HG03159 (cell line): ENCODE results near the gene ESF1.
A peak's percentile ranks its signal among the peaks of the same experiment; 100 is the strongest.
"Not testable (repeated sequence)": the region's sequence is repeated elsewhere in the genome, so short reads cannot be mapped to it uniquely, and the experiment has no call there.

Source experiments
- ATAC-seq: cut with Tn5 transposase; IDR thresholded peaks from one replicate; pipeline ENCODE4 v1.9.1; 2021; ENCODE audit warnings: mild to moderate bottlenecking, moderate library complexity; ENCODE audit not compliant: unreplicated experiment

ESF1 gene

DNA sequence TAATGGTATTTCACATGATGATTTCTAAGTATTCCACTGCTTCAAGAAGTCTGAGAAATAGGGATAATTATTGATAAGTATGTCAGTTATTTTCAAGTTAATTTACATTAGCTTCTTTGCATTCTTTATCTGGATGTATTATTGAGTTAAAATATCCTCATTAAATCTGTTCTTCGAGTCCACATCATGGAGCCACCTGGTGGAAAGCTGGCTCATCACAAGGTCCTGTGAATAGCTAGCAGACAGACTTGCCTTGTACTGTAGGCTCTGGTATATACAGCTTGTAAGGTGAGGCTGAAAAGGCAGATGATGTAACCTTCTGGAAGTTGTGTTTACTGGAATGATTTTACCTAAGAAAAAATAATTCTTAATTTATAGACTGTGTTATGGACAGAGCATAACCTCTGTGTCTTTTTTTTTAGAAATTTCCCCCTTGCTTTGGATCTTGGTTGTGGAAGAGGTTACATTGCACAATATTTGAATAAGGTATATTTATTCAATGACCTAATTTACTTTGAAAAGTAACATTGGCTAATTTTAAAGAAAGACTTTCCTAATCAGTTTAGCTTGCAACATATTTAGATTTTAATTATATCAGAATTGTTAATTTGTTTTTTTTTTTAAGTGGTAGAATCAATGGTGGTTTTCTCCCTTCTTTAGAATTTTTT lies 3.6 kb upstream of the ESF1 start:
- peak; percentile 44 for ATAC-seq

DNA sequence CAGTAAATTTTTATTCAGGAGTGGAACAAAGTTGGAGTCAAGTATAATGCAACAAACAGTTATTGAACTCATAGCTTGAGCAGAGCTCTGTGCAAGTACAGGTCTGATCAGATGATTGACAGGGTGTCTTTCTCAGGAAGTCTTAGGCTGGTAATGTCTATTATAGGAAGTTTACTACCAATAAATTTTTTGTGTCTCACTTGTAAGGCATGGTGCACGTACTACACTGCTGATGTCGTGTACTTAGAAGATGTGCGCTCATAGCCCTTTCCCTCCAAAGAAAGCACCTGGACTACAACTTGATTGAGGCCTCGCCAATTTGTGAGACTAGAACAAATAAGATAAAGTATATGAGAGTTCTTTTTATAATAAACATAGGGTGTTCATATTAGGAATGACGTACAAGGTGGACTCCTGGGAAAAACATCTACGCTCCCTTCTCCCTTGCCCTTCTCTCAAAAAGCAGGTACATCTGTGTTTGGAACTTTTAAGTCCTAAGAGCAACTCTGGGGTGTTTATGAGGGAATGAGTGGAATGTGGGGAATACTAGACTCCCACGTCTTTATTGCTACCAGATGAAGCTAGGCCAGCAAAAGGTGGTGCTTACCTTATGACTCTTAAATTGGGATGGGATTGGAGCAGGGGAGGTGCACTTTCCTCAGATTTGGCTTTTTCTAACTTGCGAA lies 1.6 kb upstream of the ESF1 start:
- no peak for ATAC-seq

DNA sequence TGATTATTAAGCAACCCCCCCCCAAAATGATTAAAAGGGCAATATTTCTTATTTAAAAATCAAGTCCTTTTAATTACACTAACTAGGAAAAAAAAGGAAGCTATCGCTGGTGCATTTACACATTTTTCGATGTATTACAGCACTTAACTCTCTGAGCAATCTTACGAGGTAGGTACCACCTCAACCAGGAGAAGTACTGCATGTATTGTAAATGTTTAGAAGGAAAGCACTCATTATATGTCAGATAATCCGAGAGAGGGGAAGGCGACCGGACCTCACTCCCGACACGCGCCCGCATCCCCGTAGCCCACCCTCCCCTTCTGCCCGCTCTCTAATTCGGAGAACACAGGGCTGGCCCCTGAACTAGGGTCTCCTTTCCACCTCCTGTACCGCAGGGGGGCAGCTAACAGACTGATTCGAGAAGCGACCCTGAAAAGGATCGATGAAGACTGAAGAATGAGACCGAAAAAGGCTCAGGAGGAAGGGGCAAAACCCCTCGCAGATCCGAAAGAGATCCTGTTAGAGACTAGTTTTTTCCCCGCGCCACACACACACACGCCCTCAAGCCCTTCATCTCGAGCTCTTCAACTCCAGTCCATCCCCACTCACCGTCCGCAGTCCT lies 337 bp downstream of the ESF1 start:
- ATAC-seq = peak; percentile 2

DNA sequence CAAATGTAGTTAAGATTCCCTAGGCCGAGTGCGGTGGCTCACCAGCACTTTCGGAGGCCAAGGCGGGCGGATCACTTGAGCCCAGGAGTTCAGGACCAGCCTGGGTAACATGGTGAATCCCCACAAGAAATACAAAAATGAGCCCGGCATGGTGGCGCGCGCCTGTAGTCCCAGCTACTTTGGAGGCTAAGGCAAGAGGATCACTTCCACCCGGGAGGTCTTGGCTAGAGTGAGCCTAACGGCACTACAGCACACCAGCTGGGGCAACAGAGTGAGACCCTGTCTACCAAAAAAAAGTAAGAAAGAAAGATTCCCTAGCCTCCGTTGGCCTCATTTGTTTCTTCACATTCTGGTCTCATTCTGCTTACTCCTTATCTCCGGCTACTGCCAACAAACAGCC lies 1.2 kb downstream of the ESF1 start:
- no peak for ATAC-seq

DNA sequence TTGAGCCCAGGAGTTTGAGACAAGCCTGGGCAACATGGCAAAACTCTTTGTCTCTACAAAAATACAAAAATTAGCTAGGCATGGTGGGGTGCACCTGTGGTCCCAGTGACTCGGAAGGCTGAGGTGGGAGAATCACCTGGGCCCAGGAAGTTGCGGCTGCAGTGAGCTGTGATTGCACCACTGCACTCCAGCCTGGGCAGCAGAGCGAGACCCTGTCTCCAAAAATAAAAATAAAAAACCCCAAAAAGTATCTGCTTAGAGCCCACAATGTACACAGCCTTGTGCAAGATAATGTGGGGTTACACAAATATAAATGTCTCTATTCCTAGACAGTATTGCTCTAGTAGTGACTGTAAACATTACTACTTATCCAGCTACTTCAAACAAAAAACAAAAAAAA lies 5.9 kb downstream of the ESF1 start:
- ATAC-seq = peak; percentile 55

DNA sequence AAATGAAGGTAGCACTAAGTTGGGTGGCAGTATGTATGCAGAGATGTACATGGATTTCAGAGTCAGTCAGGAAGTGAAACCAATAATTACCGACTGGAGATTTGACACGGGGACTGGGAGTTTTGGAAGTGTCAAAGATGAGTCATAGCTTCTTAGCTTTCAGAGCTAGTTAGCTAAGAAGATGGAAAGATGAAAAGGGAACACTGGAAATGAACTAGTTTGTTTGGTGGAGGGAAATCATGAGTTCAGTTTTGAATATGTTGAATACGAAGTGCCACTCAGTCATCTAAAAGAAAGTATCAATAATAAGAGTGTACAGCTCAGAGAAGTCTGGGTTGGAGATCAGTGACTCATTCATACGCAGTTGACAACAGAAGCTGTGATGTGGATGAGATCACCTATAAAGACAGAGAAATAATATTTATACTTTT lies 7.5 kb downstream of the ESF1 start:
- ATAC-seq = no peak

DNA sequence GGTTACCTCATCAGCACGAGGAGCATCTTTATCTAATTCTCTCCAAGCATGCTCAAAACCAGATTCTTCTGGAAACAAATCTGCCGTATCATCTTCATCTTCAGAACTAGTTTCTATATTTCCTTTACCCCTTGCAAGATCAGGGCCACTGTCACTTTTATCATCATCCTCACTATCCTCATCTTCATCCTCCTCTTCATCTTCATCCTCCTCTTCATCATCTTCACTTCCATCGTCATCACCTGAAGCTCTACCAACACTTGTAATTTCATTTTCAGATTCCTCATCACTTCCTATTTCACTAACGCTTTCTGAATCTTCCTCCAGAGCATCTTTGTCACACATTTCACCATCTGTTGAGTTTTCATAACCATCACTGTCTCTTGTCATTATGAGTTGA lies 8.9 kb downstream of the ESF1 start:
- no peak for ATAC-seq

DNA sequence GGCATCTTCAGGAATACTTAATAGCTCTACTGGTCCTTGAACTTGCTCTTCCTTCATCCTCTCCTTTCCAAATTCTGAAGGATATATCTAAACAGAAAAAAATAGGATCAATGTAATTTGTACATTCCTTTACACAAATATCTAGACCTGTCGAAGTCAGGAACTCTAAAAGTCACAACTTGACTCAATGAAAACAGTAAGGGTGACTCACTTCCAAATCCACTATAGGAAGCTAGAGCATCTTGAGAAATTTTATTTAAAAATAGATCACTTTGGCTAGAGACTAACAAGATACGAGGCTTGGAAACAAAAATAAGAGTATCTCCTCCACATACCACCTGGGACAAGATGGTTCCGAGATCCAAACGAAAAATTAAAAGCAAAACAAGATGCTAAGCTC lies 12.2 kb downstream of the ESF1 start:
- ATAC-seq = no peak

DNA sequence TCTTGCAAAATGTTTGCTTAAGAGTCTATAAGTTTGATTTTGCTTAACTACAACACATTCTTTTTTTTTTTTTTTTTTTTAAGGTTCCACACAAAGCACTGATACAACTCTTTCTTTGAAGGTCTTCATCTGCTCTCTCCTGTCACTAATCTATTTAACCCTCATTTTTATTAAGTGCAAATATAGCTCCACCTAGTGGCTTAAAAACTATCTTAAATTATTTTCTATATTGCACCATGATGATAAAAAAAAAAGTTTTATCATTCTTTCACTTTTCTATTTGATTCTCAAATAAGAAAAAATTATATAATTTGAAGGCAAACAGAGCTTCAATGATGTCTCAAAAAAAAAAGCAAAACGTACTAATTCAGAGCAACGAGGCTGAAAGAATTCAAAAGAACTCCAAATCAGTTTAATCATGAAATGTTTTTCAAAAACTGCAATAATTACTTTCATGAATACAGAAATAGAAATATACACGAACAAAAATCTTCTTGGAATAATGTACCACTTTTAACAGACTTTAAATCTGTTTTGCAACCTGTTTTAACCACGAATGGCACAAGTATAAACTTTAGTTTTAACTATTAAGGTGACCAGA lies 12.8 kb downstream of the ESF1 start:
- ATAC-seq = no peak

DNA sequence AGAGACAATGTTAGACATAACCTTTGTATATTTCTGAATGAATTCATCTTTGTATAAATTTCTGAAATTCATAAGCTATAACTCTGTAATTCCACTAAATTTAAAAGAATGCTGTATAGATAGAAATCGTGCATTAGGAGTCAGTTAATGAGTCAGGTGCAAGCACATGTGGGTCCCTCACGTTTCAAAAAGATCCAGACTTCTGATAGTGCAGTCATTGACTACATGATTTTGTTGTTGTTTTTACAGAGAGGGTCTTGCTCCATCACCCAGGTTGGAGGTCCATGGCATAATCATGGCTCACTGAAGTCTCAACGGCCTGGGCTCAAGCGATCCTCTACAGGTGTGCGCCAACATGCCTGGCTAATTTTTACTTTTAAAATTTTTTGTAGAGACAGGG lies 14.6 kb downstream of the ESF1 start:
- no peak for ATAC-seq

DNA sequence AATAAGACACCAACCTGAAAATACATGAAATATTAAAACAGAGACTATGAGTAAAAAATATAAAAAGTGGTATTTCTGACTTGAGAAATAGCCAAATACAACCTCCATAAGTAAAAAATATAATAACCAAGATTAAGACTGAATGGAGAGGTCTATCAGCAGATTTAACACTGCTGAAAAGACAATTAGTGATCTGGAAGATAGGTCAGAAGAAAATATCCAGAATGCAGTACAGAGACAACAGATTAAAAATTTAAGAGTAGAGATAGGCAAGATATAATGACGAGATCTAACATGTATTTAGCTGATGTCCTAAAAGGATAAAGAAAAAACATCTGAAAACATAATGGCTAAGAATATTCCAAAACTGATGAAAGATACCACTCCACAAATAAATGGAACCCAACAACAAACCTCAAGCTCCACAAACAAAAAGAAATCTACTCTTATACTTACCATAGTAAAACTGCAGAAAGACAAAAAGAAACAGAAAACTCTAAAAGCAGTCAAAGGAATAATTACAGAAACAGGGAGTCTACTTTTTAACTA lies 18.8 kb downstream of the ESF1 start:
- no peak for ATAC-seq

DNA sequence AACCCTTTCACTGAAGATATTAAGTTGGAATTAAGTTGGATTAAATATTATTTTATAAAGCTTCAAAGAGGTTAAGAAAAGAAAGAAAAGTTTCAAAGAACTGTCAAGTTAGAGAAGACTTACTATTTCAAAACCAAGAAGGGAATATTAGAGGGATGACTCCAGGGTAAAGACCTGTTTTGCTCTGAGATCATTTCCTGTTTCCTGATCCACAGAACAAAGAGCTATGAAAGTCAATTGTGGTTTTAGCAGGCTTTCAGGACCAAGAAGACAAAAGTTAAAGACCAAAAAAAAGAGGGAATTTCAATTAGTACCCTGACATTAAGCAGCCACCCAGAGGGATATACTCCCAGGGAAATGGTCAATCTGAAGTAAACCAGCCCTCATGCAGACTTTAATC lies 19.4 kb downstream of the ESF1 start:
- ATAC-seq = no peak

DNA sequence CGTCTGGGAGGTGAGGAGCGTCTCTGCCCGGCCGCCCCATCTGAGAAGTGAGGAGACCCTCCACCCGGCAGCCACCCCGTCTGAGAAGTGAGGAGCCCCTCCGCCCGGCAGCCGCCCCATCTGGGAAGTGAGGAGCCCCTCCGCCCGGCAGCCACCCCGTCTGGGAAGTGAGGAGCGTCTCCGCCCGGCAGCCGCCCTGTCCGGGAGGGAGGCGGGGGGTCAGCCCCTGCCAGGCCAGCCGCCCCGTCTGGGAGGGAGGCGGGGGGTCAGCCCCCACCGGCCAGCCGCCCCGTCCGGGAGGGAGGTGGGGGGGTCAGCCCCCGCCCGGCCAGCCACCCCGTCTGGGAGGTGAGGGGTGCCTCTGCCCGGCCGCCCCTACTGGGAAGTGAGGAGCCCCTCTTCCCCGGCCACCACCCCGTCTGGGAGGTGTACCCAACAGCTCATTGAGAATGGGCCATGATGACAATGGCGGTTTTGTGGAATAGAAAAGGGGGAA lies 24.2 kb downstream of the ESF1 start:
- not testable (repeated sequence) for ATAC-seq

DNA sequence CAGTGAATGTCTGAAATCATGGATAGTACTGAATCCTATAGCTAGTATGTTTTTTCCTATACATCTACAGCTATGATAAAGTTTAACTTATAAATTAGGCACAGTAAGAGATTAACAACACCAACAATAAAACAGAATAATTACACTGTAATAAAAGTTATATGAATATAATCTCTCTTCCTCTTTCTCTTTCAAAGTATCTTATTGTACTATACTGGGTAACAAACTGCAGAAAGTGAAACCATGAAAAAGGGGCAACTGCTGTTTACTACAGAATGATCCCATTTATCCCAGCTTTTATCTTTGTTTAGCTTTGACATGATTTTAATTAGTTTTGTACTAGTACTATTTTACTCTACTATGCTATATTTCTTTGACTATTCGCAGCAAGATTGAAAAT lies 25.8 kb downstream of the ESF1 start:
- ATAC-seq = no peak

DNA sequence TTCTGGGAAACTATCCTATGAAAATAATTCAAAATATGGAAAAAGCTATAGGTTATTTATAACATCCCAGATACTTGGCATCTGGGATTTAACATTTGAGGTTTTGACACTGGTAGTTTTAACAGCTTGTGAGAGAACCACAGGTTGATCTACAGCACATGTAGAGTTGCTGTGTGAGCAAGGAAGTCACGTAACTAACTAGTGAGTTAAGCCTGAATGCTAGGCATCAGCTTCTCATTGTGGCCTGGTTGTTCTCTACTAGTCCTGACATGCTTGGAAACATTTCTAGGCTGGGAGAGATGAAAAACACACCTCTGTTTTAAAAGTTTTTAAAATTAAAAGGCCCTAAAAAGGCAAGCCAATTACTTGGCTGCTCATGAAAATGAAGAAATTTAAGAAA lies 28.2 kb downstream of the ESF1 start:
- ATAC-seq = no peak

DNA sequence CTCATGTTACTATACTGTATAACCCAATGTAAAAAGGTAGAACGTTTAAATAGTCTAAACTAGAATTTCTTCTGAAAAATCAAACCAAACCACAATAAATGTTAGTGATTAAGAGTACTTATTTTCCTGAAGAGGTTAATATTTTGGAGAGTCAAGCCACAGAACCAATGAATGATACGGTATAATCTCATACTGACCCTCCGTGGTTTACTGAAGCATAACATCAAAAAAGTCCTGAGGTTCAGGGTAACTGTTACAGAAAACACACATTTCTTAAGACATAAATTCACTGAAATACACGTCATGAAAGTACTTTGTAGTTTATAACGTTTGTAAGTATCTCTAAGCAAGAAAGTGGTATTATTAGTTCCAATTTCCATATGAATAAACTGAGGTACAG lies 28.9 kb downstream of the ESF1 start:
- no peak for ATAC-seq

DNA sequence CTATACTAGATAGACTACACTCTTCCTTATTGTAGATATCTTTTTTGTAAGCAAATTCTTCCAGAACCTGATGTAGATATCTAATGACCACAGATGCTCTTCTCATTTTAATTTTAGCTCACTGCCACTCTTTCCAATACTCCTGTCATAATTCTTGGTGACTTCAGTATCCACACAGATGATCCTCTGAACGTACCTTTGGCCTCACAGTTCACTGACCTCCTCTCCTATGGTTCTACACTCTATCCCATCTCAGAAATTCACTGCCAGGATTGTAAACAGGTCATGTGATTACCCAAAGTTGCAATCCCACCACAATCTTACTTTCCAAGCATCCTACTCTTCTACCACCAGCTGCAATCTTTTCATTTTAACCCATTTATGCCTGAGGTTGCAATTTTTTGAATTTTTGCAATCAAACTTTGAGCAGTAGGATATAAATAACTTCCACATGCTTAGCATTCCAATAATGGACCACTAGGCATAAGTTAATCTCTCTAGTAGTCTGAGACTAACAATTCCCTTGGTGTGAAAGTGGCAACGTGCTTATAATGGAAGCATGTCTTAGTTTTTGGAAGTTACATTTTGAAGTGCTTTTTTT lies 31.2 kb downstream of the ESF1 start:
- no peak for ATAC-seq

DNA sequence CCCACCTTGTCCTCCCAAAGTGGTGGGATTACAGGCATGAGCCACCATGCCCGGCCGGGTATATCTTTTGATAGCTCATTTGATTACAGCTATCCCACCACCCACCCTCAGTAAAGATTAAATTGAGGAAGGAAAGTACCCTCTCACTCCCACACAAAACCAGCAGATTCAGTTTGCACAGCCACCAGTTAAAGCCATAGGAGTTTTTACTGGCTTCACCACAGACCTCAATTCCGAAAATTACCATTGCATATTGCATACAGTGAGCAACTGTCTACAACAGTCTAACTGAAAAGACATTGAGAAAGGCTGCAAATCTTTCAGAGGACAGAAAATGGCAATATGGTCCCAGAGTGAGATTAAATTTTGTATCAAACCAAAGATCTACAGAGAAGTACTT lies 34.9 kb downstream of the ESF1 start:
- no peak for ATAC-seq

DNA sequence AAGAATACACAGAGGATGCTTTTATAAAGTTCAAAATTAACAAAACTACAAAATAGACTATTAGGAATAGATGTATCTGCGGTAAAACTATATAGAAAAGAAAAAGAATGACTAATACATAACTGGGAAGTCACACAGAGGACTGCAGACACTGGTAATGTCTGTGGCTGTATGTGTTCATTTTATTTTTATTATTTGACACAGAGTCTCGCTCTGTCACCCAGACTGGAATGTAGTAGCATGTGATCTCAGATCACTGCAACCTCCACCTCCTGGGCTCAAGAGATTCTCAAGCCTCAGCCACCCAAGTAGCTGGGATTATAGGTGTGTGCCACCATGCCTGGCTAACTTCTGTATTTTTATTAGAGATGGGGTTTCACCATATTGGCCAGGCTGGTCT lies 38.9 kb downstream of the ESF1 start:
- no peak for ATAC-seq

DNA sequence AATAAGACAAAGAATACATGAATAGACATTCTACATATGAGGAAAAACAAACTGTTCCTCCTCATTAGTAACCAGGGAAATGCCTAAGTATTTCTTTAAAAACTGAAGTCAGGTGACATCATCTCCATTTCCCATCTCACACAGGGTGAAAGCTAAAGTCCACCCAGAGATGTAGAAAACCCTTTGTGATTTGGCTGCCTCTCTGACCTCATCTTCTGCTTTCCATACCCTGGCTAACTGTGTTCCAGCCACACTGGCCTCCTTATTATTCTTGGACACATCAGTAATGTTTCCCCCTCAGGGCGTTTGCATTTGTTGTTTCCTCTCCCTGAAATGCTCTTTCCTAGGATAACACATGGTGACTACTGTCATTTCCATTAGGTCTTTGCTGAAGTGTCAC lies 40.4 kb downstream of the ESF1 start:
- no peak for ATAC-seq

DNA sequence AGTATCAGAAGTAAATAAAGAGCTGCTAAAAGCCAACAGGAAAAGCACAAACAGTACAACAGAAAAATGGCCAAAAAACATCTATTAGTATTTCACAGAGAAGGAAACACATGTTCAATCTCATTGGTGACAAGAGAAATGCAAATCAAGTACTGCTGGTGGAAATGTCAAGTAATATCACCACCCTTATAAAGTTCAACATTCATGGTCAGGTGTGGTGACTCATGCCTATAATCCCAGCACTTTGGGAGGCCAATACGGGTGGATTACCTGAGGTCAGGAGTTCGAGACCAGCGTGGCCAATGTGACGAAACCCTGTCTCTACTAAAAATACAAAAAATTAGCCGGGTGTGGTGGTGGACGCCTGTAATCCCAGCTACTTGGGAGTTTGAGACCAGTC lies 42.8 kb downstream of the ESF1 start:
- ATAC-seq = no peak
